Esophagus squamous epithelium (tissue), 4 donors: ENCODE data around the gene APOO.

Experiments
- POLR2A ChIP-seq, 4 donors: fragments of 450-650 bp; IDR thresholded peaks; one replicate each; pipeline ENCODE4 v1.6.1; 2017; ENCODE audit warnings: antibody characterized with exemption in 4 of 4, mild to moderate bottlenecking in 4 of 4, moderate library complexity in 3 of 4
- TF ChIP-seq, protein P1 (sequence below), 6 experiments: fragments of 450-650 bp in 4 of 6; fragments of 200-600 bp in 2 of 6; sonication (generic) in 2 of 6; IDR thresholded peaks; one replicate each; pipeline ENCODE4 v1.5.1; 2016 to 2019; ENCODE audit warnings: antibody characterized with exemption in 6 of 6, mild to moderate bottlenecking in 4 of 6, moderate library complexity in 4 of 6

DNA sequence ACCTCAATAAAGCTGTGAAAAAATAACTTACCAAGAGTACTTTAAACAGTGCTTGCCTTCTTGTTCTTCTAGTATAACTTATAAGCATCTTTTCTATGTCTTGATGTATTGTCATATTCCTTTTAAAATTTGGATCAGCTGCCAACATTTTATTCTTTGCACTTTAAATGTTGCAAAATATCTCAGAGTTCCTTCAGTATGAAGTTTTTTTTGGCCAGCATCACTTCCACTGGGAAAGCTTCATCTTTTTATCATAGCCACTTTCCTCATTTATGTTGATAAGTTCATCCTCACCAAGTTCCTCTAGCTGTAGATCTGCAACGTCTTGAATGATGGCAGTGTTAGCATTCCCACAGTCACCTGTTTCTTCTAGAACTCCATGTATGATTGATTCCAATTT lies 24.3 kb upstream of the APOO start:
- TF ChIP-seq, protein P1, sequence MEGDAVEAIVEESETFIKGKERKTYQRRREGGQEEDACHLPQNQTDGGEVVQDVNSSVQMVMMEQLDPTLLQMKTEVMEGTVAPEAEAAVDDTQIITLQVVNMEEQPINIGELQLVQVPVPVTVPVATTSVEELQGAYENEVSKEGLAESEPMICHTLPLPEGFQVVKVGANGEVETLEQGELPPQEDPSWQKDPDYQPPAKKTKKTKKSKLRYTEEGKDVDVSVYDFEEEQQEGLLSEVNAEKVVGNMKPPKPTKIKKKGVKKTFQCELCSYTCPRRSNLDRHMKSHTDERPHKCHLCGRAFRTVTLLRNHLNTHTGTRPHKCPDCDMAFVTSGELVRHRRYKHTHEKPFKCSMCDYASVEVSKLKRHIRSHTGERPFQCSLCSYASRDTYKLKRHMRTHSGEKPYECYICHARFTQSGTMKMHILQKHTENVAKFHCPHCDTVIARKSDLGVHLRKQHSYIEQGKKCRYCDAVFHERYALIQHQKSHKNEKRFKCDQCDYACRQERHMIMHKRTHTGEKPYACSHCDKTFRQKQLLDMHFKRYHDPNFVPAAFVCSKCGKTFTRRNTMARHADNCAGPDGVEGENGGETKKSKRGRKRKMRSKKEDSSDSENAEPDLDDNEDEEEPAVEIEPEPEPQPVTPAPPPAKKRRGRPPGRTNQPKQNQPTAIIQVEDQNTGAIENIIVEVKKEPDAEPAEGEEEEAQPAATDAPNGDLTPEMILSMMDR (IDR thresholded peaks at IDR 0.05), result no peak
- no peak for TF ChIP-seq POLR2A (IDR thresholded peaks at IDR 0.05)
